Measurements from ENCODE around the gene MMD. TPM values are rescaled to one million over a fixed set of nuclear protein-coding genes. Genes with fewer than 3 reads are reported as not detected.

Gene MMD
- total and polyA plus RNA-seq, 9 of the 15 experiments (the other 6 are each of a cell fraction or from before 2014, with no cell fraction given), result 3.1 to 18.9 (median 10.7) TPM

DNA sequence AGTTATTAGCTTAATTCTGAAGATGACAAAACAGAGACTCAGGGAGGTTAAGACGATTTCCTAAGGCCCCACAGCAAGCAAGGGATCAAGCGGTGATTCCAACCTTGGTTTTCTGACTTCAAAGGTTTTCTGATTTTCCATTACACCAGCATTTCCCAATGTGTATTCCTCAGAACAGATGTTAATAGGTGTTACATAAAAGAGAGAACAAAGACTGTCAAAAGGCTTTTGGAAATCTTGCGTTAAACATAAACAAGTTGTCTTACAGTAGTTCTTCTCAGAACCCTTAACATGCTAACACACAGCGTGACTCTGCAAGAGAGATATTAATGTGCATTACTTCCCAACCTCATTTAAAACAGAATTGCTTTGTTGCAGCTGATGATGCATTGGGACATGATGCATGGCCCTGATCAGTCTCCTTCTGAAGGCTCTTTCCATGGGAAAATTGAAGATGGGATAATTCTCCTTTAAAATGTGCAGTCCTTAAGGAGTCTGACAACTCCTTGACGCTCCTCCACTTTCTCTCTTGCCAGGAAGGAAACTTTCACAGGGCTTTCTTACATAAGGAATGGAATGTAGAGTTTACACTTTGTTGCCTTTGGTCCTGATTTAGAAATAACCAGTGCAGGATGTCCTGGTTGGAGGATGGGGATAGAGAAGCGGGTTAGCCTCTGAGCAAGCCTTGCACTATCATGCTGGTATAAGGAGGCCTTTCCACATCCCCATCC lies 21.5 kb upstream of the MMD start:
- no peak overlapping the region for H3K27ac ChIP-seq (ENCODE audit: extremely low read depth, low read depth, low read length)
- H3K27me3 ChIP-seq (ENCODE audit: control insufficient read depth in 2 of 2, insufficient read depth in 2 of 2, low read length in 2 of 2), result no peaks in the 10 kb centered on the region
- no peak overlapping the region for H2AFZ ChIP-seq (ENCODE audit: low read depth, low read length)
- H3K79me2 ChIP-seq (ENCODE audit: control insufficient read depth, insufficient read depth, low read length), result no peaks in the 10 kb centered on the region
- WGBS (ENCODE audit: insufficient coverage, low coverage, missing lambda C conversion rate), result 58% methylated on average over 6 of the region's 6 CpGs
- H3K4me2 ChIP-seq (ENCODE audit: insufficient read depth, low read length), result no peak overlapping the region
- H3K9me1 ChIP-seq (ENCODE audit: control insufficient read depth, insufficient read depth, low read length), result no peaks in the 10 kb centered on the region
- in situ Hi-C loops (cut with MboI) (no loop called here), intact Hi-C loops (cut with micrococcal nuclease) (no loop called here)
- FAIRE-seq (no peak), ATAC-seq (no peak), DNase-seq (ENCODE audit: extremely low read depth in 1 of 4, low spot score in 3 of 4) (no peak)
- no peaks in the 10 kb centered on the region for H4K20me1 ChIP-seq (replicated peaks; ENCODE audit: control insufficient read depth, insufficient read depth, low read length)
- POLR2A ChIA-PET, result interaction anchor here (1.0 to 1.5 kb wide), 2 partner anchors 9 to 10 kb away, joined by 4 to 5 read pairs; no protein-coding TSS in a partner anchor
- no peak overlapping the region for H3K9ac ChIP-seq (ENCODE audit: insufficient read depth in 1 of 2, low read depth in 2 of 2, low read length in 2 of 2)
- H3K4me3 ChIP-seq, result no peak overlapping the region
- no peaks in the 10 kb centered on the region for H3K9me3 ChIP-seq (replicated peaks; ENCODE audit: control insufficient read depth, insufficient read depth, low read depth, low read length)
- H3K36me3 ChIP-seq (ENCODE audit: control insufficient read depth, insufficient read depth, low read length), result no peaks in the 10 kb centered on the region
- no TSS peak for BruUV-seq (replicated peaks)
- CTCF ChIA-PET (ENCODE audit: low intra/inter-chr PET ratio), result no interaction called here
- peaks cover 0 to 11% of the 10 kb centered on the region in 2 experiments; a peak in 2 of 5 replicates for H3K4me1 ChIP-seq (replicated peaks in 1 of 2; ENCODE audit: control insufficient read depth in 2 of 2, insufficient read depth in 2 of 2, low read length in 2 of 2)
- TF ChIP-seq SMARCA5 (IDR thresholded peaks at IDR 0.05) (no peak), ZNF639 (CRISPR knock-in tag; conservative IDR thresholded peaks at IDR 0.05 in 1 of 2, IDR thresholded peaks at IDR 0.05 in 1 of 2) (no peak), BRD9 (IDR thresholded peaks at IDR 0.05; ENCODE audit: low read depth, partially characterized antibody) (no peak), ZBTB5 (IDR thresholded peaks at IDR 0.05) (no peak), RCOR1 (IDR thresholded peaks at IDR 0.05; ENCODE audit: borderline replicate concordance in 1 of 2, low read depth in 2 of 2, low read length in 2 of 2) (no peak), CREB3L1 (IDR thresholded peaks at IDR 0.05; ENCODE audit: borderline replicate concordance, low read depth) (no peak)

Data from K562 (cell line).